HPDE6-E6E7 (cell line): Measurements from ENCODE around the gene CTDSP2.

ENCODE experiments used
- DNase-seq: peaks from one replicate; pipeline ENCODE4 v3.0.0; 2011; ENCODE audit warnings: missing footprints; ENCODE audit errors: extremely low spot score

Gene CTDSP2

DNA sequence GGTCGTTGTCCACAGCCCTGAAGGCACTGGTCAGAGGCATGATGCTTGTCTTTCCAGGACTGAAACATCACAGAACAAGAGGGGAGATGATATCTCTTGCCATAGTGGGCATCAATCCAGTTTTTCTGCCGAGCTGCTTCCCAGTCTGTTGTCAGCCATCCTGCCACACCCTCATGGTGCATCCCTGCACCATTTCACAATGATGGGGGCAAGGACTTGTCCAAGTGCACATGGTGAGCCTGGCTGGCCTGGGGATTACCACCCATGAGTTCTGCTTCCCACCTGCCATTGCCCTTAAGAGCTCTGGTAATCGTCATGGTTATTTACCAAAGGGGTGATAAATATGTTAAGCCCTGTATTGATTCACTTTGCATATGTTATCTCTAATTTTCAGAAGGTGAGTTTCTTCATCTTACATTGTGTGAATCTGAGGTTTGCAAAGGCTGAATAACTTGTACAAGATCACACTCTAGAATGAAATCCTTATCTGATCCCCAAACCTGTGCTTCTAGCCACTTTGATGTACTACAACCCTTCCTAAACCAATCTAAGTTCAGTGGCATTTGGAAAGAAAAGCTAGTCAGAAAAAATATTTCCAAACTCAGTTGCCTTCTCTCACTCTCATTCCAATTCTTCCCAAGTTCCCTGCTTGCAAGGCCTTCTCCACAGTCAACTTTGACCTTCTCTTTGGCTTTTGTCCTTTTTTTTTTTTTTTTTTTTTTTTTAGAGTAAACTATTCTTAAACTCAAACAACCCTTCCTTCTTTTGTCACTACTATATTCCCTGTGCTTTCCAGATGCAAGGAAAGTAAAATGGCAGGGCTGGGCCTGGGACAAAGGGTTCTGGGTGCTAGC is 30.3 kb downstream of the CTDSP2 start:
- no peak for DNase-seq

DNA sequence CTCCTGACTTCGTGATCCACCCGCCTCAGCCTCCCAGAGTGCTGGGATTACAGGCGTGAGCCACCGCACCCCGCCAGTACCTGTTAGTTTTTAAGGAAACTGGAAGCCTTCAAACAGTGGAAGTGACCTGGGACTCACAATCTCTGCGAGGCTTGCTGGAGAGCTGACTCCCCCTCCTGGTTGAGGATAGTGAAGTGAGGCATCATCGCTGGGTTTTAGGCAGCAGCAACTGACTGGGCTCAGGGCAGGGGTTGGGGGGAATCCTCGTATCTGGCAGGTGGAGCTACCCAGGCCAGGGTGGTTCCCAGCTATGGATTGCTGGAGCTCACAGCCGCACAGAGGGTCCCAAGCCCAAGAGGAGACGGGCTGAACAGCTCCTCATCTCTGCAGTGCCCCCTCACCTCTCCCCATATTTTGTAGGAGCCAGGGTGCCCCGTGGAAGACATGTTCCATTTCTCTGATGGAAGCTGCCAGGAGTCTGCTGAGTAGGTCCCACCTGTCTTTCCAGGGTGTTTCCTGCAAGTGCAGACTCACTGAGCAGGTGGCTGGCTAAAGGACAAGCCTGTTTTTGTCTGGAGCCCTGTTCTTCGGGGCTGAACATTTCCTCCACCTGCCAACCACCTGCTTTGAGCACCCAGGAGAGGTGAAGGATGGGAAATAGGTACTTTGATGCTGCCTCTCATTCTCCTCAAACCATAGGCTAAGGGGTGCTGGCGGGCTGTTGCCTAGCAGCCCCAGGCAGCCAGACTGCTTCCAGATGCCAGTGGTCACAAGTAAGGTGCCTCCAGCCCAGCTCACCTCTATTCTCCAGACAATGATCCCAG is 31.1 kb downstream of the CTDSP2 start:
- DNase-seq = no peak

DNA sequence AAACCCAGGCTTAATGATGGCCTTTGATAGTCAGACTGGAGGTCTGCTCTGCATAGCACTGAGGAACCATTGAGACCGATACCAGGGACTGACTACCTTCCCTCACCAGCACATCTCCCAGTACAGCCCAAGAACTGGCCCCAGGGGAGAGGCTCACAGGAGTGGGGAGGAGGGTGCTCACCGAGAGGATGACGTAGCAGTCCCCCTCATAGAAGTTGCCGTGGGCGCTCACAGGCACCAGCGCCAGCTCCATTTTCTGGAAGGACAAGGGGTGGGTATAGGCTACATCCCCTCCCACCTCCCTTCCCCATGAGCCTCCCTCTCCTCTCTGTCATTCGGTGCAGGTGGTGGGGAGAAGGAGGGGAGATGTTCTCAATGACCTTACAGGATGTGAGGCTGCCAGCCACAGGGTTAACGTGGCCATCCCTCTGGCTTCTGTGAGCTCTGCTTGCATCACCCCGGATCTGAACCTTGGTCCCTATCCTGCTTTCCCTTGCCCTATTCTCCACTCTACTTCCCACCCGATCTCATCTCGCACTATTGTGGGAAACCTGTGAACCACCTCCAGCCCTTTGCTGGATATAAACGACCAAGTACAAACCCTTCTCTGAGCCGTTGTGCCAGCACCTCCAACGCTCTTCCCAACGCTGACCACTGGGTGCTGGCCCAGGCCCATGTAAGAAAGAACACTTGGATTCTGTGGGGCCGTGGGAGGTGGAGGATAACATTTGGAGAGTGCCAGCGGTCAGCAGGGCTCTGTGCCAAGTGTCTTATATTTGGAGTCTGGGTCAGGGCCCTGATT is 32.4 kb downstream of the CTDSP2 start:
- no peak for DNase-seq

DNA sequence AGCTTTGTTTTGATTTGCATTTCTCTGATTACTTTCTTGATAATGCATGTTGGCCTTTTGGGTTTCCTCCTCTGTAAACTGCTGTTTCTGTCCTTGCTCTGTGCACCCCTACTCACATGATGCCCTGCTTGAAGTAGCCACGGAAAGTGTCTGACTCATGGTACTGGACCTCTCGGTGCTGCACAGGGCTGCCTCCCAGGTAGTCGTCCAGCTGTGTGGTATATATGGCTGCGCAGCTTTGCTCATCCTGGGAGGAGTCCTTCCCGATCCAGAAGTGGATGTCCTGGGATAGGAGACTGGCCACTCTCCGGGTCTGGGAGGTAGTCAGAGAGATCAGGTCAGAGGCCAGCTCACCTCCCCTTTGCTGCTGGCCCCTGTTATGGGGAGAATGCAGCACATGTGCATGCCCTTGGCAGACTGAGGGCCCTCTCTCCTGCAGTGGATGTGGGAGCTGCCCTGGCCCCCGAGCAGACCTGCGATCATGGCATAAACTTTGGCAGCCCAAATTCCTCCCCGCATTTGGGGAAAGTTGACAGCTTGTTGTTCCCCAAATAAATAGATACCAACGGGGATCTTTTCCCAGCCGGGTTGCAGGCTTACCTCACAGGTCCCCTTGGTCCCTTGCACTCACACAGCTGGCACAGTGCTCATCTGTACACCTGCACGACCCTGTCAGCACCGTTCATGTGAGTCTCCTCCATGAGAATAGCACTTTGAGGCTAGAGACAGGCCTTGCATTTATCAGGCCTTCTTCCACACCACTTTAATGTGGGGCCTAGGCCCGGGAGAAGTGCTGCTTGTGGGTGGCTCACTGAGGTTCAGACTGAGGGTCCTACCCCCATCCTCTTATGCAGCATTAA is 33.2 kb downstream of the CTDSP2 start:
- no peak for DNase-seq

DNA sequence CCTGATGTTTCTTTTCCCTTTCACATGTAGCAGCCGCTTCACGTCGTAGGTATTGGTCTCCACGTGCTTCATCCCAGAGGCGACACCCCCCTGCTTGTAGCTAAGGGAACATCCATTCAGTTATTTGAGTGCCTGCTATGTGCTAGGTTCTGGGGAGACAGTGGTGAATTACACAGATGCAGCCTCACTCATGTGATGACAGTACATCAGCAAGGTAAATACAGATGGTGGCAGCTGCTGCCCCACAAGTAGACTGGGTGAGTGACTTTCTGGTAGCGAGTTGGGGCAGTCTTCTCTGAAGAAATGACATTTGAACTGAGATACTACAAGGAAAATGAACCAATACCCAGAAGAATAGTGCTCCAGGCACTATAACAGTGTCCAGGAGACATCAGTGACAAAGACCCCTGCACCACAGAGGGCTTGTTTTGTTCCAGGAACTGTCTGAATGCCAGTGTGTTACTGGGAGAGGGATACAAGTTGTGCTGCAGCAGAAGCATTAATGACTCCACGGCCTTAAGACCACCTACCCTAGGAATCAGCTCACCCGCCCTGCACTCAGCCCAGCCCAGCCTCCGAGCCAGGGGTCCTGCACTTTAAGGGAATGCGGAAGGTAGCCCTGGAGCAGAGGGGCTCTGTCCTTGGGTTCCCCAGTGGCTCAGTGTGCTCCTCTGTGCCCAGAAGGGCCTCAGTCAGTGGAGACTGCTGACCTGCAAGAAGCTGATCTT is 35.3 kb downstream of the CTDSP2 start:
- DNase-seq = no peak

DNA sequence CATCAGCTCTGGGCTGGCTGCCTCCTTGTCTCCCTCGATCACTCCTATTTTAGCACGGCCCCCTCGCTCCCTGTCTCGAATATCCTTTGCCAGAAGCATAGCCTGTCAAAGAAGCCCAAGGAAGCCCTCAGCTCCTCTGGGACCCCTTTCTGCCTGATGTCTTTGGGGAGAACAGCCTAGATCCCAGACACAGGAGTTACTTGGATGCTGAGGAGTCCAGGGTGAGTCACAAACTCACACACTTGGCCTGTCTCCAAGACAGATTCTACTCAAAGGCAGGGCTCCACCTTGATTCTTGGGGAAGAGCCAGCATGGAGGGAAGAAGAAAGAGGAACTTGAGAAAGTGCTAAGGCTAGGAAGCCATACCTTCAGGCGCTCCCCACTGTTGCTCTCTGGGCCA is 36.1 kb downstream of the CTDSP2 start:
- peak; percentile 65 for DNase-seq

DNA sequence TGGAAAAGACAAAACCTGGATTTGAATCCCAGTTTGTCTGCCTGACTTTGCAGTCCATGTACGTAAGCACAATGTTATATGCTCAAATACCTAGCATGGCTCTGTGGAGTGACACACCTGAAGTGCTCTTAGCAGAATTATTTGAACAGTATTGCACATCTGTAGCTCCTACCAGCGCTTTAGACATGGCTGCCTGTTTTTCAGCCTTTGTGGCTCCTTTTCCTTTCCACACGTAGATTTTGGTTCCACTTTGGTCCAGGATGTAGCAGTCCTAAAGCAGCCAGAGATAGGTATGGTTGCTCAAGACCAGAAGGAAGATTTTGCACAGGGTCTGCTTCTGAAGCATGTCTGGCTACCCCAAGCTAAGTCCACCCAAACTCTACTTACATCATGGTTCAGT is 37.1 kb downstream of the CTDSP2 start:
- no peak for DNase-seq

DNA sequence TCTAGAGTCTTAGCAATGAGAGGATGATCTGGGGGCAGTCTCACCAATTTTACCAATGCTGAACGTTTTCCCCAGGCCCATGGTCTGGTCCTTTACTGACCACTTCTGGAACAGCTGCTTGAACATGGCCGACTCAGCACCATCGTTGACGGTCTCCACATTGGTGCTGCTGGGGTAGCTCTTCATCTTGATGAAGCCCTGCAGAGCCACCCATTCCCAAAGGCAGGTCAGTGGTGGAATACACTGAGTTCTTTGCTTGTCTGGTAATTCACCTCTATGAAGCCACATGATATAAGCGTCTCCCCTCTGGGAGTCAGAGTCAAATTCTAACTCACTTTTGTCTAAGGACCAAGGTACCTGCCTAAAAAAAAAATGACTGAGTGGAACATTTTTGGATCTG is 38.2 kb downstream of the CTDSP2 start:
- DNase-seq = no peak

DNA sequence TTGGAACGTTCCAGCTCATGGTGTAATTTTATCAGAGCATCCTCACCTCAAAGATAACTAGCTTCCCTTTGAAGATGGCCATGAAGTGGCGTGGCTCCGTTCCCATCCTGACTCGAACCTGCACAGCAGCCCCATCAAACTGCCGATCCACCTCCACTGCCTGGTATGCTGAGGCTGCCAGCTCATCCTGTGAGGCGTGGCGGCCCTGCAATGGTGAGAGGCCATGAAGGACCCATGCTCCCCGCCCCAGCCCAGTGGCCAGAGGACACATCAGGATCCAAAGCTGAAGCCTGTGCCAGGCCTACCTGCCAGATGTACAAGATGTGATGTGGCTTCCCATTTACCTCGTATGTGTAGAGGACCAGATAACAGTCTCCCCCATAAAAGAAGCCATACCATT is 39.2 kb downstream of the CTDSP2 start:
- DNase-seq = no peak

DNA sequence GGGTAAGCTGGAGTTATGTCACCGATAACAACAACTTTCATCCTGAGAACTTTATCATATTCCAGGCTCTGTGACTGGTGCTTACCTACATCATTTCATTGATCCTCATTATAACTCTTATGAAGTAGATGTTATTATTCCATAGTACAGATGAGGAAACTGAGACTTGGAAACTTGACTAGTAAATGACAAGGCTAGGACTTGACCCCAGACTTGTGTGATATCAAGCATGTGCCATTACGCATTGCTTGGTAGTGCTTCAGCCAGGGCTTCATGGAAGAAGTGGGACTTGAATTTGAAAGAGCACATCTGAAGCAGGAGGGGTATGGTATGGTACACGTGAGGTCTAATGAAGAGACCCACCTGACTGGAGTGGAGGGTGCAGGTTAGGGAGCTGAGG is 39.9 kb downstream of the CTDSP2 start:
- no peak for DNase-seq

DNA sequence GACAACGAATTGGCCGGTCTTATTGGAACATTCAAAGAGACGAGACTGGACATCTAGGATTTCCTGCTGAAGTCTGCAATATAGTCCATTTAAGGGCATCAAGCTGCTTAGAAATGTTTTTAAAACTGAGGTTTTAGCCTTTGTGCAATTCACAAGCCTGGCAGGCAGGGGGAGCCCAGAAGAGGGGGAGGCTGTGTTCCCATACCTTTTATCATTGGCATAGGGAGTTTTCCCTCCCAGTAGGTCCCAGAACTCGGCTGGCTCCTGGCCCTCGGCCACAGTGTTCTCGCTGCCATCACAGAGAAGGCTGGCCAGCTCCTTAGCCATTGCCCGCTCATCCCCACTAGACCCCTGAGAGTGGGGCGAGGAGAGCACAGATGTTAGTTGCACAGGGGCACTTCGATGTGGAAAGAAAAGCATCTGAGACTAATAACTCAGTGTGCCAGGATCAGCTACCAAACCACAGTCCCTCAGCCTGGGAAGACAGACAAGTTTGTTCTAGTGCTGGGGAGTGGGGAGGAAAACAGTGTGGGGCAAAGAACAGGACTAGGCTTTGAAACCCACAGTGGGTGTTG is 43.1 kb downstream of the CTDSP2 start:
- peak; percentile 55 for DNase-seq

DNA sequence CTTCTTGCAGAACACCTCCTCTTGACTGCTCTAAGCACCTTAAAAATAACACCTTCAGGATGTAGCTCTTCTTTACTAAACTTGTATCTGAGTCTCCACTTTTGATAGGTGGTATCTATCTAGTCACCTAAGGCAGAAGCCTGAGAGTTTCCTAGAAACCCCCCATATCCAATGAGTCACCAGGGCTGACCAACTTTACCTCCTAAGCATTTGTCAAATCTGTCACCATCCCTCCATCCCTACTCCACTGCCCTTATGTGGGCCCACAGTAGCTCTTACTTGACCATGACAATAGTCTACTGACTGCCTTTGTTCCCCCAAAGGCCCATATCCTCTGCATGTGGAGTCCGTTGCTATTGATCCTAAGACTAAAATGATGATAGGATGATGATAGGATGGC is 43.9 kb downstream of the CTDSP2 start:
- DNase-seq = no peak

DNA sequence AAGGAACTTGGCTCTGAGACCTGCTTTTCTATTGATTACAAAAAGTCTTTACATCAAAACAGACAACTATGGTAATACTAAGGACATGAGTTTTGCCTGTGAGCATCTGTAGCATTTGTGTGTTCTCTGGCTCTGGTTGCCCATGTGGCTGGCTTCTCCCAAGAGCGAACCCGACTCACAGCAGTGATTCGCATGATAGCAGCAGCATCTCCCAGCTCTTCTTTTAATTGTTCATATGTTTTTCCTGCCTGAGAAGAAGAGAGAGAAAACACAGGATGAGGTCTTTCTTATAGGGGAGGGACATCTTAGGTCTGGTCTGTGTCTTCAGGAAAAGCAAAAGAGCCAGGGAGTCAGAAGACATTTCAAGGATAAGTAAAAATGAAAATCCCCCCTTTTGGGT is 45.6 kb downstream of the CTDSP2 start:
- DNase-seq = no peak

DNA sequence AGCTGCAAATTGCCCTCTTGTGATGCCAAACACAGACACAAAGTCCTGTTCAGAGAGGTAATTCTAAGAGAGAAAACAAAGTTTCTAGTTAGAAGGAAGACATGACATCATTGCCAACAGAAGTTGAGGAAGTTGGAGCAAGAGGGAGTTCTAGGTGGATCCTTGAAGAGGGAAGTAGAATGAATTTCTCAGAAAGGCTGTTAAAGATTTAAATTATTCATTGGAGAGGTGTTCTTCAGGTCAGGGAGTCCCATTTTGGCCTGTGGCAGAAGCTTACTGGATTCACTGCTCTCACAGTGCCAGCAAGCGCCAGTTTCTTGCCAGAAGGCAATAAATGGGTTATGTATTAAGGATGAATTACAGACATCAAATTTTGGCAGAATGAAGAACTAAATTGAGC is 48.6 kb downstream of the CTDSP2 start:
- DNase-seq = no peak

DNA sequence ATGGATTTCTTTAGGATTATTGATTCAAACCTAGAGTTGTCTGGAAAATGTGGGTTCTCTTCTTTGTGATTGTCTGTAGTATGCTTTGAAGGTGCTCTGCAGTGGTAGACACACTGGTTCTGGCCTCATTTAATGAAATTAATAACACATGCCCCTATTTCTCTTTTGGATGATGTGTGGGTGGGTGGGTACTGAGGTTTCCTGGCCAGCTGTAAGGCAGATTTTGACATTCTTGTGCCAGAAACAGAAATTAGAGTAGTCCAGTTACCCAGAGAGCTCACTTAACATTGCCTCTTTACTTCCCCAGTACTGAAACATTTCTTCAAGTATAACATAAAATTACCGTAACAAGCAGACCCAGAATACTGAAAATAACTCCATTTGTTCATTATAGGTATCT is 49.5 kb downstream of the CTDSP2 start:
- no peak for DNase-seq

DNA sequence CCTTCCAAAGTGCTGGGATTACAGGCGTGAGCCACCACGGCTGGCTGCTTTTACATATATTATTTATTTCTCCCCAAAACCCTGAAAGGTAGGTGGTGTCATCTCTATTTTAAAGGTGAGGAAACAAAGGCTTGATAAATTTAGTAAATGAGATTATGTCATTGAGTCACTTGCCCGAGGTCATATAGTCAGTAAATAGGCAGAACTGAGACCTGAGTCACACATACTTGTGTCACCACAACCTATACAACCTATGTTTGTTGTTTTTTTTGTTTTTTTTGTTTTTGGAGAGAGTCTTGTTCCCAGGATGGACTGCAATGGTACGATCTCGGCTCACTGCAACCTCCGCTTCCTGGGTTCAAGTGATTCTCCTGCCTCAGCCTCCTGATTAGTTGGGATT is 51.2 kb downstream of the CTDSP2 start:
- peak; percentile 64 for DNase-seq

DNA sequence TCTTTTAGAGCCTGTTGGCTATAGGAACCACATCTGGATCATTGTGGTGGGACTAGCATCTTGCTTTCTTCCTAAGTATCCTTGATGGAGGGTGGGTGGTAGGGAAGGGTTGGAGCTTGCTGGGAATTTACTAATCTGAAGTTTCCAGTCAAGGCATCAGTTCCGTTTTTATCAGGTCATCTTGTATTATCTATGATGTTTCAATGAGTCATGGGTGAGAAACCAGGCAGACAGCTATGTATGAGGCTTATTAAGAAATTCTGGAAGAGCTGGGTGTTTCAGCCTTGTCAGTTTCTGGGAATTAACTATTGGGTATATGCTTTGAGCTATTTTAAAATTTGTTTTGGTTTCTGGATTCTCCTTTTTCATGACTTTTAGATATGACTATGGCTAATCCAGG is 52.6 kb downstream of the CTDSP2 start:
- peak; percentile 60 for DNase-seq

DNA sequence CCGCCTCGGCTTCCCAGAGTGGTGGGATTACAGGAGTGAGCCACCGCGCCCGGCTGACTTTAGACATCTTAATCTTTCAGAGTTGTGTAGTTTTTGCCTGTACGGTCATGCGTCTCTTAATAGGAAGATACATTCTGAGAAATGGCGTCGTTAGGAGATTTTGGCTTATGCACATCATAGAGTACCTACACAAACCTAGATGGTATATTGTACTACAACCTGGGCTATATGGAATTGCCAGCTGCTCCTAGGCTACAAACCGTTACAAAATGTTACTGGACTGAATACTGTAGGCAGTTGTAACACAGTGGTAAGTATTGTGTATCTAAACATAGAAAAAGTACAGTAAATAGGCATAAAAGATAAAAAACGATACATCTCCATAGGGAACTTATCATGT is 62.7 kb downstream of the CTDSP2 start:
- no peak for DNase-seq

DNA sequence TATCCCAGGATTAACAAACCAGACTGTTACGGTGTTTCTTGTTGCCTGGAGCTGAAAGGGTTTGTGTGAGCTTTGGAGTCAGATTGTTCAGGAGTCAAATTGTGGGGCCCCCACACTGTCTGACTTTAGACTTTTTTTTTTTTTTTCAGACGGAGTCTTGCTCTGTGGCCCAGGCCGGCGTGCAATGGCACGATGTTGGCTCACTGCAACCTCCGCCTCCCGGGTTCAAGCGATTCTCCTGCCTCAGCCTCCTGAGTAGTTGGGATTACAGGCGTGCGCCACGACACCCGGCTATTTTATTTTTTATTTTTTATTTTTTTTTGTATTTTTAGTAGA is 63.1 kb downstream of the CTDSP2 start:
- no peak for DNase-seq
